Neural cell (in vitro differentiated cells): ENCODE data around the gene ADARB1. TPM values are rescaled to one million over a fixed set of nuclear protein-coding genes. Genes with fewer than 3 reads are reported as not detected.

Source experiments
- H2AFZ ChIP-seq: fragments of 200-600, 300-800 bp; sonication (generic), shearing (Covaris generic); 2 replicates; pipeline ENCODE4 v1.6.0; 2014; ENCODE audit warnings: low read depth, mild to moderate bottlenecking, antibody characterized with exemption, low read length, moderate library complexity
- H3F3A ChIP-seq: fragments of 200-600 bp; shearing (Covaris generic); 2 replicates; pipeline ENCODE4 v1.6.1; 2016; ENCODE audit warnings: mild to moderate bottlenecking, moderate library complexity, mixed read lengths, antibody characterized with exemption, low read length; ENCODE audit not compliant: insufficient read depth, poor library complexity, severe bottlenecking
- H3K27ac ChIP-seq: fragments of 200-600, 300-800 bp; sonication (generic), shearing (Covaris generic); 2 replicates; pipeline ENCODE4 v1.5.1; 2014; ENCODE audit warnings: mild to moderate bottlenecking, low read length, moderate library complexity
- H3K27me3 ChIP-seq: fragments of 300-800, 200-600 bp; sonication (generic), shearing (Covaris generic); 2 replicates; pipeline ENCODE4 v1.6.0; 2014; ENCODE audit warnings: mild to moderate bottlenecking, low read depth, low read length, moderate library complexity; ENCODE audit not compliant: insufficient read depth
- H3K36me3 ChIP-seq: fragments of 300-800, 200-600 bp; sonication (generic), shearing (Covaris generic); 2 replicates; pipeline ENCODE4 v1.5.1; 2014; ENCODE audit warnings: mild to moderate bottlenecking, antibody characterized with exemption, low read length, moderate library complexity; ENCODE audit not compliant: insufficient read depth
- H3K4me2 ChIP-seq: fragments of 300-800, 200-600 bp; sonication (generic), shearing (Covaris generic); 2 replicates; pipeline ENCODE4 v1.6.0; 2014; ENCODE audit warnings: mild to moderate bottlenecking, low read length
- H3K4me3 ChIP-seq: fragments of 300-800, 200-600 bp; sonication (generic), shearing (Covaris generic); 2 replicates; pipeline ENCODE4 v1.5.1; 2014; ENCODE audit warnings: mild to moderate bottlenecking, low read length, moderate library complexity
- H3K79me2 ChIP-seq: fragments of 200-600 bp; shearing (Covaris generic); replicated peaks from 2 replicates; pipeline ENCODE4 v1.6.0; 2014; ENCODE audit warnings: mild to moderate bottlenecking, low read length, moderate library complexity; ENCODE audit not compliant: insufficient read depth
- H3K9ac ChIP-seq: fragments of 300-800, 200-600 bp; sonication (generic), shearing (Covaris generic); 2 replicates; pipeline ENCODE4 v1.6.1; 2016; ENCODE audit warnings: mild to moderate bottlenecking, low read length, mixed read lengths
- H3K9me2 ChIP-seq: fragments of 200-600 bp; shearing (Covaris generic); 2 replicates; pipeline ENCODE4 v1.6.1; 2016; ENCODE audit warnings: mild to moderate bottlenecking, low read length, mixed read lengths; ENCODE audit not compliant: insufficient read depth
- H3K9me3 ChIP-seq: fragments of 200-600, 300-800 bp; sonication (generic), shearing (Covaris generic); 2 replicates; pipeline ENCODE4 v1.6.1; 2016; ENCODE audit warnings: mild to moderate bottlenecking, mixed run types, low read length, moderate library complexity, mixed read lengths
- H4K20me1 ChIP-seq: fragments of 200-600 bp; shearing (Covaris generic); 2 replicates; pipeline ENCODE4 v1.6.1; 2016; ENCODE audit warnings: mild to moderate bottlenecking, mixed run types; ENCODE audit not compliant: insufficient read depth
- CTCF ChIP-seq: fragments of 450-650 bp; IDR thresholded peaks from 2 replicates; pipeline ENCODE4 v1.5.1; 2014; ENCODE audit warnings: antibody characterized with exemption, mild to moderate bottlenecking, moderate library complexity; ENCODE audit not compliant: poor library complexity, severe bottlenecking
- EP300 ChIP-seq: fragments of 450-650 bp; conservative IDR thresholded peaks from 2 replicates; pipeline ENCODE4 v1.6.1; 2014; ENCODE audit warnings: antibody characterized with exemption, mild to moderate bottlenecking, moderate library complexity; ENCODE audit not compliant: poor library complexity, severe bottlenecking
- EZH2 ChIP-seq: fragments of 200-600, 300-800 bp; shearing (Covaris generic), sonication (generic); IDR thresholded peaks from 2 replicates; pipeline ENCODE4 v1.6.1; 2014; ENCODE audit warnings: antibody characterized with exemption, low read length, borderline replicate concordance, mild to moderate bottlenecking; ENCODE audit not compliant: insufficient read depth, poor library complexity, severe bottlenecking
- MXI1 ChIP-seq: fragments of 450-650 bp; conservative IDR thresholded peaks from 2 replicates; pipeline ENCODE4 v1.6.1; 2014; ENCODE audit warnings: antibody characterized with exemption, mild to moderate bottlenecking; ENCODE audit not compliant: poor library complexity, severe bottlenecking
- POLR2AphosphoS5 ChIP-seq: IDR thresholded peaks from 2 replicates; pipeline ENCODE4 v1.6.1; 2012
- RAD21 ChIP-seq: fragments of 450-650 bp; conservative IDR thresholded peaks from 2 replicates; pipeline ENCODE4 v1.6.1; 2014; ENCODE audit warnings: antibody characterized with exemption, mild to moderate bottlenecking, moderate library complexity
- REST ChIP-seq: IDR thresholded peaks from 2 replicates; pipeline ENCODE4 v1.6.1; 2012; ENCODE audit warnings: borderline replicate concordance
- SMC3 ChIP-seq: fragments of 450-650 bp; conservative IDR thresholded peaks from 2 replicates; pipeline ENCODE4 v1.6.1; 2014; ENCODE audit warnings: antibody characterized with exemption, mild to moderate bottlenecking, moderate library complexity; ENCODE audit not compliant: poor library complexity
- TAF1 ChIP-seq: IDR thresholded peaks from 2 replicates; pipeline ENCODE4 v1.6.1; 2012; ENCODE audit warnings: low read depth
- polyA plus RNA-seq: library from polyadenylated mRNA; depleted of rRNA; stranded (reverse); fragments of >200 nt; gene quantifications from 2 replicates; pipeline ENCODE4 v1.2.3, GENCODE V29; 2014

The ADARB1 gene
- polyA plus RNA-seq, 1 donor from 2014 or later, result 8.9 TPM

- H3K4me2 ChIP-seq, result no peak overlapping the region
- H2AFZ ChIP-seq, result no peak overlapping the region
- H3K27ac ChIP-seq, result no peak overlapping the region
- no peaks in the 10 kb centered on the region for H3K36me3 ChIP-seq
- TF ChIP-seq POLR2AphosphoS5, result no peak
- H3K27me3 ChIP-seq, result no peaks in the 10 kb centered on the region
- H3K9me2 ChIP-seq, result no peaks in the 10 kb centered on the region
- no peaks in the 10 kb centered on the region for H3K9me3 ChIP-seq
- no peaks in the 10 kb centered on the region for H3F3A ChIP-seq
- no peak overlapping the region for H3K9ac ChIP-seq
- H4K20me1 ChIP-seq, result no peaks in the 10 kb centered on the region
- H3K79me2 ChIP-seq, result no peaks in the 10 kb centered on the region
- no peak overlapping the region for H3K4me3 ChIP-seq
Observed at GRCh38 chr21:45099571-45099970, 25.2 kb downstream of the ADARB1 start.

GRCh38 chr21:45100866-45101265 lies 26.5 kb downstream of the ADARB1 start:
- H3K9ac ChIP-seq, result no peak overlapping the region
- H3K4me2 ChIP-seq, result no peak overlapping the region
- no peaks in the 10 kb centered on the region for H4K20me1 ChIP-seq
- TF ChIP-seq SMC3 (no peak), CTCF (no peak), REST (no peak), EZH2 (no peak), TAF1 (no peak), EP300 (no peak), RAD21 (no peak), POLR2AphosphoS5 (no peak), MXI1 (no peak)
- H2AFZ ChIP-seq, result no peak overlapping the region
- H3F3A ChIP-seq, result no peaks in the 10 kb centered on the region
- H3K4me3 ChIP-seq, result no peak overlapping the region
- H3K9me2 ChIP-seq, result no peaks in the 10 kb centered on the region
- H3K27ac ChIP-seq, result no peak overlapping the region
- no peaks in the 10 kb centered on the region for H3K9me3 ChIP-seq
- no peaks in the 10 kb centered on the region for H3K27me3 ChIP-seq
- no peaks in the 10 kb centered on the region for H3K36me3 ChIP-seq
- no peaks in the 10 kb centered on the region for H3K79me2 ChIP-seq

GRCh38 chr21:45102391-45102932 lies 28.1 kb downstream of the ADARB1 start:
- Histone ChIP-seq H4K20me1 (no peaks in the 10 kb centered on the region), H3K9me2 (no peaks in the 10 kb centered on the region), H3K4me3 (no peak overlapping the region), H3K4me2 (no peak overlapping the region), H3K9me3 (no peaks in the 10 kb centered on the region), H3K36me3 (no peaks in the 10 kb centered on the region), H3K27me3 (no peaks in the 10 kb centered on the region), H3K27ac (no peak overlapping the region), H3K79me2 (no peaks in the 10 kb centered on the region), H2AFZ (no peak overlapping the region), H3F3A (no peaks in the 10 kb centered on the region), H3K9ac (no peak overlapping the region)
- TF ChIP-seq MXI1 (no peak), RAD21 (no peak), EZH2 (no peak), REST (no peak), TAF1 (no peak), CTCF (no peak), POLR2AphosphoS5 (no peak), EP300 (no peak), SMC3 (no peak)
